HG03571 (cell line): ENCODE data around the gene KCNJ15.

Experiments used
- ATAC-seq: cut with Tn5 transposase; IDR thresholded peaks from one replicate; pipeline ENCODE4 v1.9.1; 2021; ENCODE audit not compliant: unreplicated experiment

Gene KCNJ15

DNA sequence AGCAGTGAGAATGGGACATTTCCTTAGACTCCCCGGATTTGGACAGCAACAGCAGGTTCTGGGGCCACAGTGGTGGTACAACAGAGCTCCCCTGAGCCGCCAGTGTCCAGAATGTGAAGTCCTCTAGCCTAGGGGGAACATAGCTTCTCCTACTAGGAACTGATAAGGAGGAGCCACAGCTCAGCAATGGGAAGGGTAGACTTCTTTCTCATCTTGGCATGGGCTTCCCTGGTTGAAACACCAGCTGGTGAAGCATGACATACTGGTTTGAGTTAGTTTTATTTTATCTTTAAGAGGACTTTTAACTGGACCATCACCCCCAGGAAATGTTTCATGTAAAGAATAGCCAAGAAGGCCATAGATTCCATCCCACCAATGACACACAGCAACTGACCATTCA lies 68.4 kb downstream of the KCNJ15 start:
- no peak for ATAC-seq

GRCh38 chr21:38325731-38326420 lies 69.1 kb downstream of the KCNJ15 start:
- ATAC-seq = no peak

DNA sequence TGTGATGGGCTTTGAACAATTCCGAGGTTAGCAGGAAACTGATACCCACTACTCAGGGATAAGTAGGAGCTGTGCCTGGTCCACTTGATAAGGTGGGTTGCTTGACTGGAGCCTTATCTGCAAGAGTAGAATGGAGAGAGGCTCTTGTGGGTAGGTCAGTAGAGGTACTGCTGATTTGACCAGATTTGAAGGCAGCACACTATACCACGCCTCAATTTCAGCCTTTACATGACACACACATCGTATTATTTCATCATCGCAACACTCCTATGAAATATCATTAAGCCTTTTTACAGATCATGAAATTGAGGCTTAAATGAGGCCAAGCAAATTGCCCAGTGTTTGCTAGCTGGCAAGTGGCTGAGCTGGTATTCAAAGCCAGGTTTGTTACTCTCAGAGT lies 69.6 kb downstream of the KCNJ15 start:
- no peak for ATAC-seq

- no peak for ATAC-seq
Observed at GRCh38 chr21:38326899-38327298, 70.1 kb downstream of the KCNJ15 start.

- no peak for ATAC-seq
Observed at GRCh38 chr21:38327984-38328383, 71.2 kb downstream of the KCNJ15 start.

- no peak for ATAC-seq
Observed at GRCh38 chr21:38329162-38329561, 72.4 kb downstream of the KCNJ15 start.

- ATAC-seq = no peak
Observed at GRCh38 chr21:38330666-38331065, 73.9 kb downstream of the KCNJ15 start.

GRCh38 chr21:38333301-38334272 lies 76.8 kb downstream of the KCNJ15 start:
- no peak for ATAC-seq

GRCh38 chr21:38334866-38335265 lies 78.1 kb downstream of the KCNJ15 start:
- ATAC-seq = no peak

- no peak for ATAC-seq
Observed at GRCh38 chr21:38337793-38338192, 81.0 kb downstream of the KCNJ15 start.

GRCh38 chr21:38340131-38340530 lies 83.3 kb downstream of the KCNJ15 start:
- no peak for ATAC-seq

DNA sequence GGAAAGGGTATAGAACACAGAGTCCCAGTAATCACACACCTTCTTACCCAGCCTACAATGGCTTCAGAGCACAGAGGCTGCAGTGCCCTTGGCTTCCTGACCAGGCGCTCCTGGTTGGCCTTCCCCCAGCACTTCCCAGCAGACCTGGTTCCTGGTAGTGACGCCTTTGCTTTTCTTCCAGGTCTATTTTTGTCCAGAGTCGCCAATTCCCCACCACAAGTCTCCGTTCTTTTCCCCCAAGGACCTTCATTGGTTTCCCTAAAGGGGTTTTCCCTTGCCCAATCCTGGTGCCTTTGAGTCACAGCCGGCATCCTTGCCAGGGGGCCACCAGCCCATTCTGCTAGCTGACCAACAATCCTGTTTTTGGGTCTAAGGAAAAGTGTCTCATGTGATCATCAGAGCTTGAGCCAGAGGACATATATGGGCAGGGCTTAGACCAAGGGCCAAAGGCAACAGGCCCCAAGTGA lies 84.8 kb downstream of the KCNJ15 start:
- ATAC-seq = no peak

GRCh38 chr21:38342739-38343138 lies 85.9 kb downstream of the KCNJ15 start:
- no peak for ATAC-seq

DNA sequence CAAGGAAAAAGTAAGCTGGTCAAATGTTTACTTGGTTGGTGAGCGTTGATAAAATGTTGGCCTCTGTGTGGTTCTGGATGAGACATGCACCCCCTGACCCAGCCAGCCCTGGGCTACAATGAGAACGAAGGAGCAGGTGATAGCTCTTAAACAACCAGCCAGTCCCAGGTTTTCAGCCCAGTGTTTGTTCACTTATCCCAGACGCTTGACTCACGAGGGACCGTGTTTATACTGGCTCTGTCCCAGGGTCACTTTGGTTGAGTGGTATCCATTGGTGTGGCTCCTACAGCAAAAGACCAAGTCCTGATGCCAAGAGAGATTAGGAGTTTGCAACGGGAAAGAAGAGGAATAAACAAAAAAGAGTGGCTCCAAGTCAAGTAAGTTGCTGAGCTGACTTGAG lies 86.9 kb downstream of the KCNJ15 start:
- ATAC-seq = no peak

DNA sequence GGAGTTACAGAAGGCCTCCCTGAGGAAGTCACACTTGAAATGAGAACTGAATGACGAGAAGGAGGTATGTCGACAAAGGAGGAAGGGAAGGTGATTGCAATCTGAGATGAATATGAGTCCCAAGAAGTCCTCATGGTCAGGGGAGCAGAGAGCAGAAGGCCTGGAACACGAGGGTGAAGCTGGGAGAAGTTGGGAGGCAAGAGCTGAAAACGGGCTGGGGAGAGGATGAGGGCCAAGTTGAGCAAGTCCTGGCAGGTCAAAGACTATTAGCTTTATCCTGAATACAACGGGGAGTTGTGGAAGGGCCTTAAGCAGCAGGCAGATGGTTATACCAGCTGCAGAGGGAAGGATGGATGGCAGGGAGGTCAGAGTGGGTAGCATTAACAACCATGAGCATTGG lies 89.5 kb downstream of the KCNJ15 start:
- ATAC-seq = no peak

DNA sequence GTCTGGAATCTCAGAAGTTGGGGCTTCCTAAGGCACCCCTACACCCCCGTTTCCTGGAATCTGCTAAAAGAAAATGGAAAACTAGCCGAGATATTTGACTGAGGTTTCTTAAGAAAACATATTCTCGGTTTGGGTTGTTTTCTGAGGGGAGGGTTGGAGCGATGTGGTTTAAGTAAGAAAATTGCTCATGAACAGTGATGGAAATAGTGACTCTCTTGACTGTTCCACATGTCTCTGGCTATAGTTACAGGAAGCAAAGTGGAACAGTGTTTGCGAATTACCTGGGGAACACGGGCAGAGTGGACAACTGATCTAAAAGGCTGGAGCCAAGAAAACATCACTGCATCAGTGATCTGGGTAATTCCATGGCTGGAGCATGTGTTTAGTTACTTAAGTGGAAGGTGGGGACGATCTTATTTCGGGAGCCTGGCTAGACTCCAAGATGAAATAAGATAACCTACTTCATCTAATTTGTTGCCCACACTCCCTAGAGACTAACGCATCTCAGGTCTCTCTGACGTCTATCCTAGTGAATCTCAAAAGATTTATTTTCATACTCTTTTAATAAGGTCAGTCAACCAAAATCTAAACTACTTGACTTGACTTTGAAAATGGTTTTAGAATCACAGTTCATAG lies 92.4 kb downstream of the KCNJ15 start:
- no peak for ATAC-seq

GRCh38 chr21:38349977-38350376 lies 93.2 kb downstream of the KCNJ15 start:
- ATAC-seq = no peak

- ATAC-seq = no peak
Observed at GRCh38 chr21:38350684-38351083, 93.9 kb downstream of the KCNJ15 start.

DNA sequence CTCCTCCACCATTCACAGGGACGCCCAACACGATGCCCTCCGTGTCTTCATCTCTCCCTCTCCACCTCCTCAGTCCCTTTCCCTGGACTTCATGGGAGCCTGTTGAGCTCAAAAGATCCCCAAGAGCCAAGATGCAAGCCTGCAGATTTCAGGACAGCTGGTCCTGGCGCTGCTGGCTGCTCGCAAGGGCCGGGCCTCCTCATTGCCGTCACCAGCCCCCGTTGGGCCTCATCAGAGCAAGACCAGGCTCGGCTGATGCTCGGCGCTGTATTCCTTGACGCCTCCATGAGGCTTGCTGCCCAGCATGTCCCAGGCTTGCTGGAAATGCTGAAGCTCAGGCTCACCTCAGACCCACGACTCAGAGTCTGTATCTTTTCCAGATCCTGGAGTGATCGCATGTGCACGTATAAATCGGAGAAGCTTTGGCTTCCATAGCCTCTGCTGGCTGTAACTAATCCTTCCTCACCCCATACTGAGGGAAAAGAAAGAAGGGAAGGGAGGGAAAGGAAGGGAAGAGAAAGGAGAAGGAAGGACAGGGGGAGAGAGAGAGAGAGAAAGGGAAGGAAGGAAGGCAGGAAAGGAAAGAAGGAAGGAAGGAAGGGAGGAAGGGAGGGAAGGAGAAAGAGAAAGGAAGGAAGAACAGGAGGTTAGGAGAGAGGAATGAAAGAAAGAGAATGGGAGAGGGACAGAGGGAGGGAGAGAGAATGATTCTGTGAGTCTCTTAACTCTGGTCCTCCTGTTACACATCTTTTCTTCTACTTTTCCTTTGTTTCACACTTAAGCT lies 94.6 kb downstream of the KCNJ15 start:
- no peak for ATAC-seq

DNA sequence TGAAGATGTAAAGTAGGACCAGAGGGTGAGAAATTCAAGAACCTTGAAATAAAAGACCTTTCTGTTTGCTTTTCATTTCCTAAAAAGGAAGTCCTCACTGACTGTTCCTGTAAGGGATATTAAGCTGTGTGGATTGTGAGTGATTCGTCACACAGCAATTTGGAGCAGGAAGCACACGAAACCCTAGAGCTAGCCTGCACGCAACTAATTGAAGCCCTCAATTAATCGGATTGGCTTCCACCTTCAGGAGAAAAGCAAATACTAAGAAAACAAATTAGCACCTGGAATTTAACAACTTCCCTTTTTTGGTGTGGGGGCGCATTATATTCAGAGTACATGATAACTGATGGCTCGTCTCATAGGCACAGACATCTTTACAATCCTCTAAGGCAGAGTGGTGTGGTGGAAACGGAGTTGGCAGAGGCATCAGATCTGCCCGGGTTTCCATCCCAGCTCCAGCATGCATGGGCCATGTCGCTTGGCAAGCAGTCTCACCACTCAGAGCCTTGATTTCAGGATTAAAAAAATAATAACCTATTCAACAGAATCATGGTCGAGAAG lies 95.2 kb downstream of the KCNJ15 start:
- ATAC-seq = no peak
